Thoracic aorta (tissue), 2 donors: ENCODE data around the gene DGKD. TPM values are rescaled to one million over a fixed set of nuclear protein-coding genes. Genes with fewer than 3 reads are reported as not detected.

Source experiments
- ATAC-seq: fragments of 150-250 bp; one replicate; pipeline ENCODE4 v1.8.0; 2017; ENCODE audit warnings: low read depth; ENCODE audit not compliant: insufficient number of reproducible peaks, low FRiP score
- DNase-seq: peaks from one replicate; pipeline ENCODE4 v3.0.0-alpha.2; 2020; ENCODE audit warnings: low spot score
- H3K27ac ChIP-seq, 2 donors: fragments of 200-600 bp; sonication (generic); 1 replicate in 1 of 2; 2 replicates in 1 of 2; pipeline ENCODE4 v1.5.1; 2016; ENCODE audit warnings: mild to moderate bottlenecking in 2 of 2, moderate library complexity in 2 of 2
- H3K27me3 ChIP-seq: fragments of 200-600 bp; sonication (generic); replicated peaks from 2 replicates; pipeline ENCODE4 v1.6.0; 2016; ENCODE audit warnings: mild to moderate bottlenecking; ENCODE audit not compliant: insufficient read depth
- H3K36me3 ChIP-seq: fragments of 200-600 bp; sonication (generic); one replicate; pipeline ENCODE4 v1.5.1; 2016
- H3K4me1 ChIP-seq, 2 donors: fragments of 200-600 bp; sonication (generic); 1 replicate in 1 of 2; 2 replicates in 1 of 2; pipeline versions ENCODE4 v1.5.1 to v1.6.0; 2016; ENCODE audit warnings: low read depth in 2 of 2, mild to moderate bottlenecking in 1 of 2; ENCODE audit not compliant: control insufficient read depth in 1 of 2
- H3K4me3 ChIP-seq: fragments of 200-600 bp; sonication (generic); 2 replicates; pipeline ENCODE4 v1.5.1; 2016; ENCODE audit warnings: mild to moderate bottlenecking
- H3K9me3 ChIP-seq: fragments of 200-600 bp; sonication (generic); 2 replicates; pipeline ENCODE4 v1.5.1; 2016
- total RNA-seq, 2 donors: library from RNA; depleted of rRNA; stranded (reverse); fragments of >200 nt; gene quantifications; one replicate each; pipeline versions ENCODE4 v1.1.0 to v1.2.3, GENCODE V29; 2016
- TF ChIP-seq, protein P1 (sequence below): fragments of 200-600 bp; sonication (generic); IDR thresholded peaks from one replicate; pipeline ENCODE4 v1.5.1; 2019; ENCODE audit warnings: antibody characterized with exemption

Gene DGKD
- total RNA-seq, 2 donors from 2014 or later, result 47.3 to 47.9 TPM

DNA sequence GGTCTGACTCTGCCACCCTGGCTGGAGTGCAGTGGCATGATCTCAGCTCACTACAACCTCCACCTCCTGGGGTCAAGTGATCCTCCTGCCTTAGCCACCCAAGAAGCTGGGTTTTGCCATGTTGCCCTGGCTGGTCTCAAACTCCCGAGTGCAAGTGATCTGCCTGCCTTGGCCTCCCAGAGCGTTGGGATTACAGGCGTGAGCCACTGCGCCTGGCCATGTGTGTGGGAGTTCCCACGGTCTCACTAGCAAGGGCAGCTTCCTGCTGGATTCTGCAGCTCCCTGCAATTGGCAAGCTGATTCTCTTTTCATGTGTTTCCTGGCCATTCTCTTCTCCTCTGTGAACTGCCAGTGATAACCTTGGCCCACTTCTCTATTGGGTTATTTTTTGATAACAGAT, 128.3 kb downstream of the DGKD start:
- H3K27ac ChIP-seq, result peak overlapping the region in 1 of 2 donors; percentile 28

DNA sequence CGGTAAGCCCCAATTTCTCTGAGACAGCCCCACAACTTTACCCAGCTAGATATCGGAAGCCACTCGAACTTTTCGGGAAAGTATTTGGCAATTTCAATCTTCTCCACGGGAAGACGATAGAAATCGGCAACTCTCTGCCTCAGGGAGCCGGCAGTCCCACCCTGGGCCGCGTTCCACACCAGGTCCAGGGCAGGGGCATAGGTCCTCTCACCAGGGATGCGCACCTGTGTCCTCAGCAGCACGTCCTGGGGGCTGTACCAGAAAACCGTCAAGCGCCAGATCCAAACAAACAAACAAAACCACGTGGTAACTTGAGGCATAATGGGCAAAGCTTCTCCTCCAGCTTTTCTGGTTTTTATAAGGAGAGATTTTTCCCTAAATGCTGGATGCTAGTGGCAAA, 131.4 kb downstream of the DGKD start:
- Histone ChIP-seq H3K9me3 (no peaks in the 10 kb centered on the region), H3K27ac (peak overlapping the region; percentile 86 to 89), H3K4me1 (peaks cover 39 to 76% of the 10 kb centered on the region in 2 donors), H3K36me3 (peaks cover 9% of the 10 kb centered on the region), H3K27me3 (no peaks in the 10 kb centered on the region), H3K4me3 (no peak overlapping the region)
- DNase-seq (no peak), ATAC-seq (no peak)
- TF ChIP-seq, protein P1, sequence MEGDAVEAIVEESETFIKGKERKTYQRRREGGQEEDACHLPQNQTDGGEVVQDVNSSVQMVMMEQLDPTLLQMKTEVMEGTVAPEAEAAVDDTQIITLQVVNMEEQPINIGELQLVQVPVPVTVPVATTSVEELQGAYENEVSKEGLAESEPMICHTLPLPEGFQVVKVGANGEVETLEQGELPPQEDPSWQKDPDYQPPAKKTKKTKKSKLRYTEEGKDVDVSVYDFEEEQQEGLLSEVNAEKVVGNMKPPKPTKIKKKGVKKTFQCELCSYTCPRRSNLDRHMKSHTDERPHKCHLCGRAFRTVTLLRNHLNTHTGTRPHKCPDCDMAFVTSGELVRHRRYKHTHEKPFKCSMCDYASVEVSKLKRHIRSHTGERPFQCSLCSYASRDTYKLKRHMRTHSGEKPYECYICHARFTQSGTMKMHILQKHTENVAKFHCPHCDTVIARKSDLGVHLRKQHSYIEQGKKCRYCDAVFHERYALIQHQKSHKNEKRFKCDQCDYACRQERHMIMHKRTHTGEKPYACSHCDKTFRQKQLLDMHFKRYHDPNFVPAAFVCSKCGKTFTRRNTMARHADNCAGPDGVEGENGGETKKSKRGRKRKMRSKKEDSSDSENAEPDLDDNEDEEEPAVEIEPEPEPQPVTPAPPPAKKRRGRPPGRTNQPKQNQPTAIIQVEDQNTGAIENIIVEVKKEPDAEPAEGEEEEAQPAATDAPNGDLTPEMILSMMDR, result no peak

More for the DNA sequence above, 128.3 kb downstream of the DGKD start:
- ATAC-seq (no peak), DNase-seq (no peak)
- no peak overlapping the region for H3K4me3 ChIP-seq
- H3K9me3 ChIP-seq, result no peaks in the 10 kb centered on the region
- H3K36me3 ChIP-seq, result peaks cover 13% of the 10 kb centered on the region
- no peaks in the 10 kb centered on the region for H3K27me3 ChIP-seq
- peaks cover 22 to 56% of the 10 kb centered on the region in 2 donors for H3K4me1 ChIP-seq
- TF ChIP-seq, protein P1, result no peak

DNA sequence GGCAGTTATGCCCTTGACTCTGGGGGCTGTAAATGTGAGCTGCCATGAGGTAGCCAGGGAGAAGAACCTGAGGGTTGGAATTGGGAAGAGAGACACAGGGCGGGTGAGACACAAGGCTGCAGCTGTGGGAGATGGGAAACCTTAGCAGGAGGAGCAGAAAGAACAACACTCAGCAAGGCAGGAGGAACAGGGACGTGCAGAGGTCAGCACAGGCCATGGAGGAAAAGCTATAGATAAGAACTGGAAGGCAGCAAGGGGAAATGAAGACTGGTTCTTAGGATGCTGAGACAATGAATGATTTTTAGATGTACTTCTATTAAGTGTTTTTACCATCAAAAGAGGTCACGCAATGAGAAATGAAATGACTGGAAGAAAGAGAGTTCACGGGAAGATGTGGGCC, 132.1 kb downstream of the DGKD start:
- ATAC-seq (no peak), DNase-seq (no peak)
- H3K9me3 ChIP-seq, result no peaks in the 10 kb centered on the region
- no peaks in the 10 kb centered on the region for H3K27me3 ChIP-seq
- H3K27ac ChIP-seq, result peak overlapping the region; percentile 86 to 89
- TF ChIP-seq, protein P1, result no peak
- H3K4me3 ChIP-seq, result no peak overlapping the region
- H3K4me1 ChIP-seq, result peaks cover 37 to 69% of the 10 kb centered on the region in 2 donors
- H3K36me3 ChIP-seq, result peaks cover 9% of the 10 kb centered on the region

DNA sequence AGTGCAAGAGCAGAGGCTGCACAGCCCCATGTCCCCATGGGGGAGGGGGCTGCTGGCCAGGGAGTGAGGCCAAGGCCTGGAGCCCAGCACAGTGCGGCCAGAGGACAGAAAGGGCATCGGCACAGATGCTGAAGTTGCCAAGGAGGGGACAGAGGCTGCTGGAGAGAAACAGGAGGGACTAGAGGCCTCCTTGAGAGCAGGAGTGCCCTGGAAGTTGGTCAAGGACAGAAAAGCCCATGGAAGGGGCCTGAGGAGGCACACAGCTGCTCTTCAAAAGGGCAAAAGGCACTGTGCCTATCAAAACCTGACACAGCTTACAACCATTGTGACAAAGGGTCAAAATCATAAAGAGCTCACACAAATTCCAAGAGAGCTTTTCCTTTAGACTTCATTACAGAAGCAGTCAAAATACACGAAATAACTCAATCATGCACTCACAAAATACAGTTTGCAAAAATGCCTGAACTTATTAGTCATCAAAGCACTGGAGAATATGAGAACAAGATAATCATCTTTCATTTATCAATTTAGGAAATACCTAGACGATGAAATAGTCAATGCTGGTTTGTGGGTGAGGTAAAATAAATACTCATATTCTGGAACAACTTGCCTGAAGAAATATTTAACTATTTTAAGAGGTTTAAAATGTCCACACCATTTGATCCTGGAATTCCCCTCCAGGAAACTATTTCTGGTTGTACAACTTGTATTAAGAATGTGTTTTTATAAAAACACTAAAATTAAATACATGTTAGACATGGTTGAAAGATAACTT, 132.7 kb downstream of the DGKD start:
- ATAC-seq (no peak), DNase-seq (no peak)
- Histone ChIP-seq H3K9me3 (no peaks in the 10 kb centered on the region), H3K36me3 (peaks cover 9% of the 10 kb centered on the region), H3K4me1 (peaks cover 32 to 63% of the 10 kb centered on the region in 2 donors), H3K4me3 (no peak overlapping the region), H3K27me3 (no peaks in the 10 kb centered on the region), H3K27ac (peak overlapping the region; percentile 86 to 89)
- TF ChIP-seq, protein P1, result no peak

DNA sequence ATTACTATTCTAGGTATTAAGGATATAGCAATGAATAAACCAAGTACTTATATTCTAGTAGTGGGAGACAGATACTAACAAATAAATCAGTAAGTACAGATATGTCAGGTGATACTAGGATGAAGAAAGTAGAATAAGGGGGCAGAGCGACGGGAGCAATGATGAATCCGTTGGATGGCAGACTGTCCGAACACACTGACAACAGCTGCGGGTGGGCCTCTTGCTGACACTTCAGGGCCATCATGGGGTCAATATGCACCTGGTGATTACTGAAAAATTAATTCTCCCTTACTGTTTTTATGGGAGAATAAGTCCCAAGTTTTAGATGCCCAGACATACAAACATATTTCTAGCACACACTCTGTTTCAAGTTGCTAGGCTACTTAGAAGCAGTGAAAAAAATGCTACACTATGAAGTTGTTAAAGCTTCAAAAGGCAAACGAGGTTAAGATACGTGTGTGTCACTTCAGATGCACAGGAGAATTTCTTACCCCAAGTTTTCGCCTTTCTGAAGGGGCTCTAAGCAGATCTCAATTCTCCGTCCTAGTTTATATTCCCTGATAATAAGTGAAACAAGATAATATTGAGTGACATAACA, 133.6 kb downstream of the DGKD start:
- DNase-seq (no peak), ATAC-seq (no peak)
- TF ChIP-seq, protein P1, result no peak
- Histone ChIP-seq H3K27ac (peak overlapping the region; percentile 86 to 89), H3K27me3 (no peaks in the 10 kb centered on the region), H3K4me3 (no peak overlapping the region), H3K4me1 (peaks cover 30 to 59% of the 10 kb centered on the region in 2 donors), H3K9me3 (no peaks in the 10 kb centered on the region), H3K36me3 (peaks cover 4% of the 10 kb centered on the region)
